Body of pancreas (tissue), 4 donors: ENCODE data around the gene MRTFA. TPM values are rescaled to one million over a fixed set of nuclear protein-coding genes. Genes with fewer than 3 reads are reported as not detected.
A peak's percentile ranks its signal among the peaks of the same experiment; 100 is the strongest.

Experiments
- ATAC-seq: fragments of 150-250 bp; one replicate; pipeline ENCODE4 v1.9.1; 2016
- DNase-seq, 4 donors: peaks; one replicate each; pipeline ENCODE4 v3.0.0-alpha.2; 2019
- H3K27ac ChIP-seq, 4 donors: fragments of 200-600 bp; sonication (generic); 1 replicate in 3 of 4; 2 replicates in 1 of 4; pipeline versions ENCODE4 v1.5.1 to v1.6.1; 2016 to 2019; ENCODE audit warnings: mild to moderate bottlenecking in 1 of 4, mixed read lengths in 1 of 4, moderate library complexity in 1 of 4
- H3K27me3 ChIP-seq, 2 donors: fragments of 200-600 bp; sonication (generic); one replicate each; pipeline ENCODE4 v1.6.0; 2016; ENCODE audit warnings: mild to moderate bottlenecking in 1 of 2
- H3K36me3 ChIP-seq, 2 donors: fragments of 200-600 bp; sonication (generic); replicated peaks in 1 of 2; 2 replicates each; pipeline ENCODE4 v1.5.1; 2016; ENCODE audit warnings: low read depth in 2 of 2; ENCODE audit not compliant: insufficient read depth in 1 of 2
- H3K4me1 ChIP-seq: fragments of 200-600 bp; sonication (generic); one replicate; pipeline ENCODE4 v1.6.0; 2016
- H3K4me3 ChIP-seq, 2 donors: fragments of 200-600 bp; sonication (generic); 1 replicate in 1 of 2; 2 replicates in 1 of 2; pipeline ENCODE4 v1.5.1; 2016 to 2019
- H3K9me3 ChIP-seq, 3 donors: fragments of 200-600 bp; sonication (generic); 1 replicate in 2 of 3; 2 replicates in 1 of 3; pipeline ENCODE4 v1.5.1; 2016
- CTCF ChIP-seq, 7 experiments: fragments of 450-650 bp in 4 of 7; fragments of 200-600 bp in 3 of 7; sonication (generic) in 3 of 7; IDR thresholded peaks; one replicate each; pipeline ENCODE4 v1.5.1; 2016 to 2019; ENCODE audit warnings: antibody characterized with exemption in 7 of 7
- POLR2A ChIP-seq, 3 donors: fragments of 450-650 bp; IDR thresholded peaks; one replicate each; pipeline ENCODE4 v1.6.1; 2016; ENCODE audit warnings: antibody characterized with exemption in 3 of 3, mild to moderate bottlenecking in 2 of 3
- WGBS, 2 donors: methylation state at CpG; one replicate each; pipeline ENCODE4 v1.1.5; 2017; 5-methylcytosine and 5-hydroxymethylcytosine counted together
- intact Hi-C: fragments of 100-400 bp; cut with DNase I; formaldehyde crosslinking; loops from one replicate; pipeline ENCODE4 v1.15.1; 2023
- total RNA-seq, 2 donors: library from RNA; depleted of rRNA; stranded (reverse); fragments of >200 nt; gene quantifications; one replicate each; pipeline ENCODE4 v1.1.0, GENCODE V29; 2016

Gene MRTFA
- total RNA-seq, 2 donors from 2014 or later, result 47.0 to 71.5 TPM

GRCh38 chr22:40671369-40671768 lies 34.9 kb upstream of the MRTFA start:
- Histone ChIP-seq H3K27me3 (no peaks in the 10 kb centered on the region), H3K4me1 (no peaks in the 10 kb centered on the region), H3K27ac (no peak overlapping the region), H3K4me3 (no peak overlapping the region), H3K36me3 (no peaks in the 10 kb centered on the region), H3K9me3 (no peaks in the 10 kb centered on the region)
- no peak for TF ChIP-seq POLR2A (IDR thresholded peaks at IDR 0.05)
- TF ChIP-seq CTCF (IDR thresholded peaks at IDR 0.05), result no peak
- DNase-seq (no peak), ATAC-seq (no peak)
- intact Hi-C loops, result no loop called here
- WGBS, 2 donors, result 93 to 94% methylated on average over 13 of the region's 13 CpGs

GRCh38 chr22:40670058-40670457 lies 33.5 kb upstream of the MRTFA start:
- intact Hi-C loops, result no loop called here
- ATAC-seq (no peak), DNase-seq (no peak)
- Histone ChIP-seq H3K4me1 (no peaks in the 10 kb centered on the region), H3K4me3 (no peak overlapping the region), H3K27ac (no peak overlapping the region), H3K27me3 (no peaks in the 10 kb centered on the region), H3K9me3 (no peaks in the 10 kb centered on the region), H3K36me3 (no peaks in the 10 kb centered on the region)
- WGBS, 2 donors, result 54 to 56% methylated on average over 2 of the region's 2 CpGs
- TF ChIP-seq POLR2A (IDR thresholded peaks at IDR 0.05) (no peak), CTCF (IDR thresholded peaks at IDR 0.05) (no peak)

GRCh38 chr22:40668611-40669411 lies 32.3 kb upstream of the MRTFA start:
- H3K4me1 ChIP-seq, result no peaks in the 10 kb centered on the region
- DNase-seq (peak in 1 of 4 donors; percentile 12), ATAC-seq (no peak)
- TF ChIP-seq POLR2A (IDR thresholded peaks at IDR 0.05) (no peak), CTCF (IDR thresholded peaks at IDR 0.05) (no peak)
- H3K9me3 ChIP-seq, result no peaks in the 10 kb centered on the region
- intact Hi-C loops, result no loop called here
- H3K27me3 ChIP-seq, result no peaks in the 10 kb centered on the region
- no peak overlapping the region for H3K27ac ChIP-seq
- H3K36me3 ChIP-seq, result no peaks in the 10 kb centered on the region
- 70 to 89% methylated on average over 11 of the region's 11 CpGs for WGBS, 2 donors
- no peak overlapping the region for H3K4me3 ChIP-seq

- no peak overlapping the region for H3K4me3 ChIP-seq
- DNase-seq (no peak), ATAC-seq (no peak)
- intact Hi-C loops, result no loop called here
- H3K4me1 ChIP-seq, result no peaks in the 10 kb centered on the region
- WGBS, 2 donors, result 67 to 68% methylated on average over 7 of the region's 7 CpGs
- H3K36me3 ChIP-seq, result no peaks in the 10 kb centered on the region
- no peak for TF ChIP-seq CTCF (IDR thresholded peaks at IDR 0.05)
- no peak for TF ChIP-seq POLR2A (IDR thresholded peaks at IDR 0.05)
- H3K27me3 ChIP-seq, result no peaks in the 10 kb centered on the region
- H3K27ac ChIP-seq, result no peak overlapping the region
- no peaks in the 10 kb centered on the region for H3K9me3 ChIP-seq
Observed at GRCh38 chr22:40666151-40666848, 29.8 kb upstream of the MRTFA start.
